Measurements from ENCODE around the gene SLC39A3. TPM values are rescaled to one million over a fixed set of nuclear protein-coding genes. Genes with fewer than 3 reads are reported as not detected.

The SLC39A3 gene
- total RNA-seq, 1 experiment from 2014 or later, result 32.4 TPM

GRCh38 chr19:2770055-2771013 is 30.5 kb upstream of the SLC39A3 start:
- Histone ChIP-seq H2BK12ac (ENCODE audit: insufficient read length, low read depth, low read length) (no peak overlapping the region), H3K14ac (ENCODE audit: insufficient read depth, low read length) (no peak overlapping the region), H3K27me3 (ENCODE audit: insufficient read depth, low read length) (no peaks in the 10 kb centered on the region), H3K18ac (ENCODE audit: insufficient read length, low read depth, low read length) (no peak overlapping the region), H3K9ac (ENCODE audit: extremely low read depth, insufficient read length, low read length) (no peak overlapping the region), H3K4me2 (ENCODE audit: insufficient read depth, insufficient read length, low read length) (no peak overlapping the region), H2BK20ac (ENCODE audit: low read depth, low read length, poor library complexity, severe bottlenecking) (no peak overlapping the region), H4K5ac (ENCODE audit: insufficient read length, low read depth, low read length) (no peak overlapping the region), H2BK120ac (ENCODE audit: low read depth, low read length, poor library complexity, severe bottlenecking) (no peak overlapping the region), H3K56ac (ENCODE audit: insufficient read length, low read depth, low read length) (no peak overlapping the region), H3T11ph (ENCODE audit: low read length) (no peak overlapping the region), H3K9me3 (ENCODE audit: control insufficient read depth, low read depth, low read length) (no peaks in the 10 kb centered on the region), H2AK5ac (ENCODE audit: insufficient read length, low read length) (no peak overlapping the region), H3K23me2 (ENCODE audit: insufficient read length, low read depth, low read length, poor library complexity, severe bottlenecking) (no peaks in the 10 kb centered on the region), H3K27ac (ENCODE audit: insufficient read length, low read depth, low read length) (no peak overlapping the region), H3K79me1 (ENCODE audit: insufficient read depth, low read depth, low read length, poor library complexity, severe bottlenecking) (peaks cover 9% of the 10 kb centered on the region), H3K23ac (ENCODE audit: insufficient read length, low read depth, low read length) (no peak overlapping the region), H4K91ac (ENCODE audit: insufficient read length, low read depth, low read length) (no peak overlapping the region), H2BK5ac (ENCODE audit: insufficient read length, low read length) (no peak overlapping the region), H4K20me1 (ENCODE audit: control insufficient read depth, insufficient read depth, insufficient read length) (no peaks in the 10 kb centered on the region), H3K4ac (ENCODE audit: low read depth, low read length) (no peak overlapping the region), H3K4me1 (ENCODE audit: insufficient read depth, low read length) (no peaks in the 10 kb centered on the region), H2AFZ (ENCODE audit: low read length) (no peak overlapping the region), H2BK15ac (ENCODE audit: low read depth, low read length) (no peak overlapping the region), H4K8ac (replicated peaks; ENCODE audit: insufficient read length, low read depth, low read length) (no peak overlapping the region), H3K79me2 (ENCODE audit: insufficient read depth, low read length) (peaks cover 40% of the 10 kb centered on the region; the same call in 1 of the 2 replicates)
- H3K9me3 Mint-ChIP-seq, result no peaks in the 10 kb centered on the region
- H3K36me3 Mint-ChIP-seq (ENCODE audit: insufficient read depth in 1 of 3, low read depth in 3 of 3), result peaks cover 2 to 20% (median 18%) of the 10 kb centered on the region in 3 experiments; a peak in 6 of 7 replicates
- no peak for DNase-seq
- H3K4me1 Mint-ChIP-seq, result no peaks in the 10 kb centered on the region
- H3K4me3 Mint-ChIP-seq, result no peak overlapping the region
- peak overlapping the region in 1 of 3 experiments; percentile 53; a peak in 1 of 7 replicates for H3K27ac Mint-ChIP-seq
- H3K27me3 Mint-ChIP-seq (ENCODE audit: low read depth), result no peaks in the 10 kb centered on the region
- no CpG with 5 or more reads among the region's 40 CpGs for WGBS (ENCODE audit: extremely low coverage, insufficient read length, low lambda C conversion rate)
- TF ChIP-seq CTCF (conservative IDR thresholded peaks at IDR 0.05), result no peak
